ENCODE results near the gene NOTCH3.

The NOTCH3 gene

GRCh38 chr19:15200553-15201364, at the start of gene NOTCH3:
Gene NOTCH3, minus strand, starts transcription at chr19:15200995. Its CDS starts 90 bp downstream, at chr19:15200905.
- FAIRE-seq = no peak
- no peak for DNase-seq (ENCODE audit: low spot score)

DNA sequence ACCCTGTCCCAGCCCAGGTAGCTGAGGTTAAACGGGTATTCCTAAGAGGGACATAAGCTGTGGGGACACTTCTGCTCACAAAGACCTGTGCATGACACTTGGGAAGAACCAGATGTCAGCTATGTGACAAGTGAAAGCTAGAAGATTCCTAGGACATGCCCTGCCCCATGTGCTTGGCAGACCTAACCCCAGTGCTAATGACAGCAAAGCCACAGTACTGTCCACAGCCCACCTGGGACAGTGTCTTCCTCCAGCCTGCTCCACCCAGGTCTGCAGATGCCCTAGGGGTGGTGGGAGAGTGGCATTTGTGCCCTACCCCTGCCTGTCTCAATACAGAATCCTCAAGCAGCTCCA, 49.8 kb upstream of the NOTCH3 start:
- FAIRE-seq = no peak
- no peak for DNase-seq (ENCODE audit: low spot score)

DNA sequence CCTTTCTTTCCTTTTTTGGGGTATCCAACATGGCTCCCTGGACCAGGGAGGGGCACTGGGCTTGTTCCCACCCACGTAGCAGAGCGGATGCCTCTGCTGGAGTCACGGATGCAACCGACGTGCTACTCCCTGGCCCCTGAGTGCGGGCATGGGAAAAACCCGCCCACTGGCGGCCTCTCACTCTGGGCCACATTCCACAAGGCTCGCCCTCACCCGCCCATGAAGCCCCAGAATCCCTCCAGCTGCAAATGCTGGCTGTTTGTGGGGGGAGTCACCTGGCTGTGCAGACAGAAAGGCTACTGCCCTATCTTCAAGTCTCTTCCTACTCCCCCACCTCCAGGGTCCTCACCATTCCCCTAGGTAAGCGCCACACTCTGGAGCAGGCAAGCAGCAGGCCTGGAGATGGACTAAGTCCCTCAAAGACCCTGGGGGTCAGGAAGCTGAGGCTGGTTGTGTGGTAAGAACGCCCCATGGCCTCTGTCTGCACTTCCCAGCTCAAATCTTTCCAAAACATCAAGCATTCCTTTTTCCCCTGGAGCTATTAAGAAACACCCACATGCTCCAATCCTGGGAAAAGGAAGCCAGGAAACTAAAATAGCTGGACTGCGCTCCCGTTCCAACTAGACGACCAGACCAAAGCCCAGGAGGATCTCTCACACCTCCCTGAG, 49.3 kb upstream of the NOTCH3 start:
- DNase-seq (ENCODE audit: low spot score) (no peak), FAIRE-seq (no peak)

GRCh38 chr19:15249528-15249874, 48.7 kb upstream of the NOTCH3 start:
- DNase-seq (ENCODE audit: low spot score) (no peak), FAIRE-seq (no peak)

DNA sequence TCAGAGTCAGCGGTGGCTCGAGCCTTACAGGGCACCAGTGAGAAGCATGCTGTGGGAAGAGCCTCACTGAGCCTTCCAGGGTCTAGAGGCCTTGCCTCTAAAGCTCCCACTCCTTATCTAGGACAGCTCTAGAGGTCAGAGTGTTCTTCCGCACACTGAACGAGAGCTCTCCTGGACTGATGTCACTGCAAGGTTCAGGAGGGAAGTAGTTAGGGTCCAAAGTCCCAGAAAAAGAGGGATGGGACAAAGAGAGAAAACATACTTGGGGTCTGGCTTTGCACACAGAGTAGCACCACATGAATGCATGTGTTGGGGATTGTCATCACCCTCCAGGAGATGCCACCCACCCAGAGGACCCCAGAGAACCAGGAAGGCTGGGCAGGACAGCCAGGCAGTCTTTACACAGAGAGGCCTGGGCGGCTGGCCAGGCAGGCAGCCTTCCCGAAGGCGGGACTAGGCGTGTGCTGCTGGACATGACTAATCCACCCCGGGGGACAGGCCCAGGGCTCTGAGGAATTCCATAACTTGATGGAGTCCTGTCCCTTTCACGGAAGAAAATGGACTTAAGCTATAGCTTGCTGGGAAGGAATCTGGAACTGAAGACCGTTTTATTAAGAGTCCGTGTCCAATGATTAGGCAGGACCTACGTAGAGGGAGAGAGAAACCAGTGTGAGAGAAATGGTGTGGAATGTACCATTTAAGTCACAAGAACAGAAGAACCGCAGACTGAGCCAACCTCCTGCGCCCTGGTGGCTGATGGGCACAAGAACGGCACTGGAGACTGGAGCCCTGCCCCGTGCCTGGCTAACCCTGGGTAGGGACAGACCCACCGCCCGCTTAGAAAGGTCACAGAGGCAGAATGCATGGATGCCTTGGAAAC, 48.1 kb upstream of the NOTCH3 start:
- peak; percentile 58 for DNase-seq (ENCODE audit: low spot score)
- peak; percentile 76 for FAIRE-seq

DNA sequence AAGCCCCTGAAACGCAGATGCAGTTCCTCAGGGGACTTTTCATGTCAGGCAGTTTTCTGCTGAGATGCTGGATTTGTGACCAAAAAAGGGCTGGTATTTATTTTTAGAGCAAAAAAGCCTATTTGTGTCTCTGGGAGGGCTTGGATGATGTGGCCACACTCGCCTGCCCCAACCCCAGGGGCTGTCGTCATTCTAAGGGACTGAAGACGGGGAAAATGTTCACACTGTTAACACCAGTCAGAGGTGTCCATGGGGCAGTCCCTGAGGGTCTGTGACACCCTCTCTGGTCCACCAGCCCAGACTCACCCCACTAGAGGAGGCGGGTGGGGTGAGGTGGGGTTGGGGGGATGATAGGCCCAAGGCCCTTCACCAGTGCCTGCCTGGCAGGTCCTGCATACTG, 47.3 kb upstream of the NOTCH3 start:
- DNase-seq (ENCODE audit: low spot score) (no peak), FAIRE-seq (no peak)

DNA sequence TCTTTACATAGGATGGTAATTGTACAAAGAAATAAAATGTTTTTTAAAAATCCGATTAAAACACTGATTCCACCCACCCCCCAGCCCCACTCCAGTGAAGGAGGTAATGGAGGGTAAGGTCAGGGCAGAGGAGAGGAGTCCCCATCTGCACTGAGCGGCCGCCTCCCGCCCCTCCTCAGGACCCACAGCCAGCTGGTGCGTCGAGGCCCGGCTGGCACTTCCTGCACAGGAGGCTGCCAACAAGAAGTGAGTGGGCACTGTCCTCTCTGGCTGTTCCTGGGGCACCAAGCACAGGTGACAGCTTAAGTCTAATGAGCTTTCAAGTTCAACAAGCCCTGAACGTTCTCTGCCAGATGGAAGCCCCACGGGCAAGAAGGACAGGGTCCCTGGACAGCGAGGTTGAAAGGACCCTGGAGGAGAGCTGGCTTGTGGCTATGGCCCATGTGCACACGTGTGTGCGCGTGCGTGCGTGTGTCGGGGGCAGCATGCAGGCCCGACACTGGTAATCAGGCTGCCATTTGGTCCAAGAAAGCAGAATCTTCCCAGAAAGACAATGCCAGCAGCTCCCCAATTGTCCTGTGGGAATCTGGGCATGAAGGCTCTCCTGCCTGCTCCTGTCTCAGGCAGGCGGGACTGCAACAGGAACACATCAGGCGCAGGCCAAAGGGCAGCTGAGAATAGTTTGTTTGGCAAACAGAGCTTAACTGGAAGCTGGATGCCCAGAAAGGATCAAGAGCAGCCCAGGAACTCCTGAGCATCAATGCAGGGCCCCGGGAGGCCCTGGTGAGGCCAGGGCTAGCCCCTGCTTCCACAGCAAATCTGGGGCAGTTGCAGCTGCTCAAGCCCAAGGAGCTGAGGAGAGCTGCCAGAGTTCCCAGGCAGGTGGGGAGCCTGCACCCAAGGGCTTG, 46.6 kb upstream of the NOTCH3 start:
- DNase-seq (ENCODE audit: low spot score) (no peak), FAIRE-seq (no peak)

GRCh38 chr19:15246198-15246481, 45.3 kb upstream of the NOTCH3 start:
- FAIRE-seq (no peak), DNase-seq (ENCODE audit: low spot score) (no peak)

DNA sequence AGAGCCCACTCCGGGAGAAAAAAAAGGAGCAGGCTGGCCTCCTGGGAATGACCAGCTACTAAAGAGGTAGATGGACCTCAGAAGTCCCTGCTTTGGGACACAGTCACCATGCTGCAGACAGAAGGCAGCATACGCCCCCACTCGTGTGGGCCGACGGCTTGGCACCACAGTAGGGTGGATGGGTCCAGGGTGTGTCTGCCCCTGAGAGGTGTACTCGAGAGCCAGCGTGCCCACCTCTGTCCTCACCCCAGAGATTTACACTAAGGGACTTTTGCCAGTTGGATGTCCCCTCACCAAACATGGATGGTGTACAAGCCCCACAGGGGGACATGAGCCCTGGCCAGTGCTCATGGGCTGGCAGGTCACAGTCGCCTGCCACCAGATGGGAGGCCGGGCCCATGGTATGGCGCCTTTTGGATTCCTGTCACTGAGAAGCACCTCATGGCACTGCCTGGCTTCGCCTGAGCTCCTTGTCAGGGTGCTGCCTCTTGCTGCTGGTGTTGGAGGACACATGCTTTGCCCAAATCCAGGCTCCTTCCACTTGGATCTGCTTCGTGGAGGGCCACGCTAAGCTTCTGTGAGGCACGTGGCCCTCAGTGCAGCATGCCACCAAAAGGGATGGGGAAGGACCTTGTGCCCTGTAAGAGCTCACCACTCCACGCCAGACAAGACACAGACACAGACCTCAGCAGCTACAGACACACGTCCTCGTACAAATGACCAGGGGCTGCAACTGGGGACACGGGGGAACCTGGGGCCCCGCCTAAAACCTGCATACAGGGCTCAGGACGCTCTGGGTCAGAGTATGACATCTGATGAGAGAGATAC, 44.8 kb upstream of the NOTCH3 start:
- FAIRE-seq (no peak), DNase-seq (ENCODE audit: low spot score) (no peak)

DNA sequence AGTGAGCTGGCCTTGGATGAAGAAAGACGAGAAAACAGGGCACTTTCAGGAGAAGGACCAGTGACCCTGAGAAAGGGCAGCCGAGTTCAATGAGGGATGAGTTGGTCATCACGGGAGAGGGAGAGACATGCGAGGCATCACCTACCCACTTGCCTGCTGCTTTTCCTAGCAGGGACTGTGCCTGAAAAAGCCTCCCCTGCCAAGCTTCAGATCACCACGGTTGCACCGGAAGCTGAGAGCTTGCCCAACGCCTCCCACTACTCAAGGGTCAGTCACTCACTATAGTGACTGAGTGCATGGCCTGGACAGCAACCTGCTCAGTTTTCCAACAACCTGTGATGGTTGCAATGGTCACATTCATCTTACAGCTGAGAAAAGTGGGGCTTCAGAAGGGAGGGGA, 44.0 kb upstream of the NOTCH3 start:
- FAIRE-seq (no peak), DNase-seq (ENCODE audit: low spot score) (no peak)

DNA sequence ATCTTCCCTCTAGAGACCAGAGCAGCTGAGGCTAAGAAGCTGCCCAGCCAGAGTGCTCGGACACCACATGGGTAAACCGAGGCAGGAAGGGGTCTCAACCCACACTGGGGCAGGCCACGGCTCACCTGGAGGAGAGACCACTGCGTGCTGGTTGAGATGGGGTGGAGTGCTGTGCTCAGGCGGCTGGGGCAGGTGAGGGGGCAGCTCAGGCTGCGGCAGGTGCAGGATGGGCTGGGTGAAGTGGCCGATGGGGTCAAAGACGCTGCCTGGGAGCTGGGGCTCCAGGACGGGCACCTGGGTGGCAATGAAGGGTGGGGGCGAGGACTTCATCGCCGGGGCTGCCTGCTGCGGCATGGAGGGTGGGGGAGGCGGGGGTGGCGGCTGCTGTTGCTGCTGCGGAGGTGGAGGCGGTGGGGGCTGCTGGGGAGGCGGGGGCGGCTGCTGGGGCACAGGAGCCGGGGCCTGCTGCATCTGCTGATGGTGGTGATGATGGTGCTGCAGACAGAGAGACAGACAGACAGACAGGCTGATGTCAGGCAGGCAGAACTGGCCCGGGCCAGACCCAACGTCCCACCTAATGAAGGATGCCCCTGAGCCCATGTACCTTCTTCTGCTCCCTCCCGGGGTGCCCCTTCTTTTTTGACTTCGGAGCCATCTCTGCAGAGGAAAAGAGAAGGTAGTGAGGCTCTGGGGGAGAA, 43.5 kb upstream of the NOTCH3 start:
- no peak for DNase-seq (ENCODE audit: low spot score)
- FAIRE-seq = no peak

GRCh38 chr19:15243236-15243957, 42.6 kb upstream of the NOTCH3 start:
- no peak for FAIRE-seq
- DNase-seq (ENCODE audit: low spot score) = no peak

- DNase-seq (ENCODE audit: low spot score) (no peak), FAIRE-seq (no peak)
Observed at GRCh38 chr19:15241259-15241910, 40.6 kb upstream of the NOTCH3 start.

DNA sequence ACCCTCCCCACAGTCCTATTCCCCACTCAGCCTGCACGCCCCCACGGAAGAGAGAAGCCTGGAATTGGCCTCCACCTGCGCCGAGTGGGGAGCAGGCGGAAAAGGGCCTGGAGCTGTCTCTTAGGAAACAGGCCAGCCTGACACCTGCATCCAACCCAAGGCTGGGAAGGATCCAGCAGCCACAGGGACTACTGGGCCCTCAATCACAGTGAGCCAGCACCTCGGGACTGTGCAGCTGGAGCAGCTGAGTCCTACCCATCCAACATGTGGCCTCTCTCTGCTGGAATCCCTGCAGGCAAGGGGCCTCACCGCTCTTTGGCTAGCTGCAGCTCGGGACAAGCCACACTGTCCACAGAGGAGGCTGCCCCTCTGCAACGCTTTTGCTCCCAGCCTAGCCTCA, 39.7 kb upstream of the NOTCH3 start:
- FAIRE-seq (no peak), DNase-seq (ENCODE audit: low spot score) (no peak)

GRCh38 chr19:15239337-15239949, 38.6 kb upstream of the NOTCH3 start:
- no peak for DNase-seq (ENCODE audit: low spot score)
- no peak for FAIRE-seq

DNA sequence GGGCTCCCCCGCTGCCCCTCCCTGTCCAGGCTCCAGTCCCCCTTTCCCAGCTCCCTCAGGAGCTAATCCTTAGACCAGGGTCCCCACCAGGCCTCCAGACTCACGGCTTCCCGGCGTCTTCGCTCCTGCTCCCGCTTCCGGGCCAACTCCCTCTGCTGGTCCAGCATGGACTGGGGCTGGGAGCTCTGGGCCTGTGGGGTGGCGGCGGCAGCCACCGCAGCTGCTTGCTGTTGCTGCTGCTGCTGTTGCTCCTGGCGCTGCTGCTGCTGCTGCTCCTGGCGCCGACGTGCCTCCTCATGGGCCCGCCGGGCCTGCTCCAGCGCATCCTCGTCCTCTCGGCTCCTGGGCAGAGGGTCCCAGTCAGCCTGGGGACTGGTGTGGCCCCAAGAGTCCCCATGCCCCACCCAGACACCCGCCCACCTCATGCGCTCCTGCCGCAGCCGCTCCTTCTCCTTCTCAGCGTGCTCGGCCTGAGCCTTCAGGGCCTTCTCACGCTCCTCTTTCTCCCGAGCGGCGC, 37.9 kb upstream of the NOTCH3 start:
- no peak for FAIRE-seq
- no peak for DNase-seq (ENCODE audit: low spot score)

- DNase-seq (ENCODE audit: low spot score) (no peak), FAIRE-seq (no peak)
Observed at GRCh38 chr19:15237759-15238638, 37.2 kb upstream of the NOTCH3 start.

Data from RCC 7860 (cell line).